IPS-NIHi7 (cell line): ENCODE measurements around the gene ITPR2.

Source experiments
- DNase-seq: peaks from one replicate; pipeline ENCODE4 v3.0.0; 2012; ENCODE audit warnings: mixed read lengths; ENCODE audit errors: extremely low spot score

The ITPR2 gene

GRCh38 chr12:26573225-26573909, 259.6 kb downstream of the ITPR2 start:
- DNase-seq, result peak; percentile 16

GRCh38 chr12:26572137-26572536, 260.9 kb downstream of the ITPR2 start:
- no peak for DNase-seq

GRCh38 chr12:26571560-26571959, 261.4 kb downstream of the ITPR2 start:
- DNase-seq, result no peak

GRCh38 chr12:26567126-26567525, 265.9 kb downstream of the ITPR2 start:
- DNase-seq, result no peak

- DNase-seq, result no peak
Observed at GRCh38 chr12:26566675-26567074, 266.3 kb downstream of the ITPR2 start.

GRCh38 chr12:26566186-26566585, 266.8 kb downstream of the ITPR2 start:
- no peak for DNase-seq

- DNase-seq, result no peak
Observed at GRCh38 chr12:26564391-26564790, 268.6 kb downstream of the ITPR2 start.

GRCh38 chr12:26563552-26563951, 269.4 kb downstream of the ITPR2 start:
- DNase-seq, result no peak

GRCh38 chr12:26557326-26557725, 275.7 kb downstream of the ITPR2 start:
- DNase-seq, result no peak

- DNase-seq, result no peak
Observed at GRCh38 chr12:26556916-26557315, 276.1 kb downstream of the ITPR2 start.

GRCh38 chr12:26555139-26555538, 277.9 kb downstream of the ITPR2 start:
- DNase-seq, result no peak

- DNase-seq, result no peak
Observed at GRCh38 chr12:26554332-26554731, 278.7 kb downstream of the ITPR2 start.

- no peak for DNase-seq
Observed at GRCh38 chr12:26551385-26551784, 281.6 kb downstream of the ITPR2 start.

GRCh38 chr12:26548227-26548626, 284.8 kb downstream of the ITPR2 start:
- no peak for DNase-seq

GRCh38 chr12:26546535-26547314, 286.3 kb downstream of the ITPR2 start:
- DNase-seq, result no peak

GRCh38 chr12:26539131-26539530, 293.9 kb downstream of the ITPR2 start:
- DNase-seq, result no peak

- no peak for DNase-seq
Observed at GRCh38 chr12:26537651-26538050, 295.3 kb downstream of the ITPR2 start.

- no peak for DNase-seq
Observed at GRCh38 chr12:26537126-26537525, 295.9 kb downstream of the ITPR2 start.

GRCh38 chr12:26535826-26536225, 297.2 kb downstream of the ITPR2 start:
- no peak for DNase-seq

- no peak for DNase-seq
Observed at GRCh38 chr12:26534071-26534470, 298.9 kb downstream of the ITPR2 start.

- no peak for DNase-seq
Observed at GRCh38 chr12:26533211-26533610, 299.8 kb downstream of the ITPR2 start.

GRCh38 chr12:26530461-26530860, 302.5 kb downstream of the ITPR2 start:
- no peak for DNase-seq

GRCh38 chr12:26528943-26529342, 304.1 kb downstream of the ITPR2 start:
- no peak for DNase-seq
